Embryonic facial prominence (tissue), 1 donor: ENCODE data around the gene EML2.
"Not testable (repeated sequence)": the region's sequence is repeated elsewhere in the genome, so short reads cannot be mapped to it uniquely, and the experiment has no call there.

ENCODE experiments used
- DNase-seq: peaks from one replicate; pipeline ENCODE4 v3.0.0-alpha.2; 2016; ENCODE audit errors: extremely low spot score

The EML2 gene

DNA sequence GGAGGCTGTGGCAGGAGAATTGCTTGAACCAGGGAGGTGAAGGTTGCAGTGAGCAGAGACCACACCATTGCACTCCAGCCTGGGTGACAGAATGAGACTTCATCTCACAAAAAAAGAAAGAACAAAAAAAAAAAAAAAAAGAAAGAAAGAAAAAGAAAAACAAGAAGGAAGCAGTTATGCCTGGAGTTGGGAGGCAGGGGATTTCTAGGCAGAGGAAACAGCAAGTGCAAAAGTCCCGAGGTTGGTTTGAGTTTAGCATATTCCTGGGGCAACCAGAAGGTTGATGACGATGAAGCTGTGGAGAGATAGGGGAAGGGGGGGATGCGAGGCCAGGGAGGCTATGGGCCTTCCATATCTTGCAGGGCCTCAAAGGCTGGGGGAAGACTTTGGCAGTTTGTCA is 11.5 kb upstream of the EML2 start:
- no peak for DNase-seq

- no peak for DNase-seq
These were observed 7.1 kb upstream of the EML2 start for GRCh38 chr19:45646345-45646698.

GRCh38 chr19:45645631-45646344 is 6.6 kb upstream of the EML2 start:
- DNase-seq, result peak; percentile 58

- DNase-seq, result no peak
These were observed 6.0 kb upstream of the EML2 start for GRCh38 chr19:45645068-45645630.

- no peak for DNase-seq
These were observed 5.0 kb upstream of the EML2 start for GRCh38 chr19:45643927-45644771.

DNA sequence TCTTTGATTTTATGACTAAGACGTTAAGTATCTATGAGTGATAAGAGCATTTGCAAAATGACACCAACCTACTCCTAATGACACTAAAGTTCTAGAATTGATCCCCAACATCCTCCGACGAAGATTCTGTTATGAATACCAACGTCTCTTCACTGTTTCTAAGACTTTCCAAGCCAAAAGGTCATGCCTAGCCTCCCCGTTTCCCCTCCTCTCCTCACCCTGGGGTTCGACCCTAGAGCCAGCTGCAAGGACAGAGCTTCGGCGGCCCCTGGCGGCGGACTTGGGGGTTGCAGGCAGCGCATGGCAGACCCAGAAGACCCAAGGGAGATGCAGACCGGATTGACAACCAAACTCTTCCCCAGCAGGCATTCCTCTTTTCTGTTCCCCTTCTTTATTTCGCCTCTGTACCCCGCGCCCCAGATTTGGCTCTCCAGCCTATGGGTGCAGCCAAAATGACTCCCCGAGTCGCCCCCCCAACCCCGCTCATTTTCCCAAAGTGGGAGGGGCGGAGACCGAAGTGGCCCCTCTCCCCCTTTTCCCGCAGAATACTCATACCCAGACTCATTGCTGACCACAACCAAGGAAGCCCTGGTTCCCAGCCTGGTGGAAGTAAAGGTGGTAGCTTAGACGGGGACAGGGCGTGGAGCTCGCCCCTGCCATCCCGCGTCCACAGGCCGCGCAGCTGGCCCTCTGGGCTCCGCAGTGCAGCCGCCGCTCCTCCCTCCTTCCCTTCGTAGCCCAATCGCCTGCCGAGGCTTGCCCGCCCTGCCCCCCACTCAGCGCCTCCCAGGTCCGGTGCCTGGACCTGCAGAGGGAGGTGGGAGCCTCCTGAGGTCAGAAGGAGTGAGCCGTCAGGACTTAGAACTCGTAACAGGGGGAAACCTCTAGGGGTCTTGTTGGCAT is 4.1 kb upstream of the EML2 start:
- peak; percentile 74 for DNase-seq

- DNase-seq, result no peak
These were observed 2.3 kb upstream of the EML2 start for GRCh38 chr19:45641274-45642105.

DNA sequence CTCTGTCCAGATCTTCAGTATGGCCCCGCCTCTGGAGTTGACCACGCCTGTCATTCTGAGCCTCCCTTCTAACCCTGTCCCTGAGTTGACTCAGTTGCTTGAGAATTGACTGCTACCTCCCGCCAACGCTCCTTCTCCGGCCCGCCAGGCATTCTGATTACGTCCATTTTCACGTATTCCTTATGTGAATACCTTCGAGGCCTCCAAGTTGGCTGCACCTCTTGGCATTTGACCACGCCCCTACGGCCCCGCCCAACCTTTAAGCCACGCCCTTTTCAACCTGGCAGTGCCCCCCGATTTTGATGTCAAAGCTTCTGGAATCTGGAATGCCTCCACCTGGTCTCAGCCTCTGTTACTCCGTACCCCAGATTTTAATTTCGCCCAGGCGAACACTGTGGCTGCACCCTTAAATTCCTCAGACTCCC is 1.7 kb upstream of the EML2 start:
- DNase-seq, result no peak

DNA sequence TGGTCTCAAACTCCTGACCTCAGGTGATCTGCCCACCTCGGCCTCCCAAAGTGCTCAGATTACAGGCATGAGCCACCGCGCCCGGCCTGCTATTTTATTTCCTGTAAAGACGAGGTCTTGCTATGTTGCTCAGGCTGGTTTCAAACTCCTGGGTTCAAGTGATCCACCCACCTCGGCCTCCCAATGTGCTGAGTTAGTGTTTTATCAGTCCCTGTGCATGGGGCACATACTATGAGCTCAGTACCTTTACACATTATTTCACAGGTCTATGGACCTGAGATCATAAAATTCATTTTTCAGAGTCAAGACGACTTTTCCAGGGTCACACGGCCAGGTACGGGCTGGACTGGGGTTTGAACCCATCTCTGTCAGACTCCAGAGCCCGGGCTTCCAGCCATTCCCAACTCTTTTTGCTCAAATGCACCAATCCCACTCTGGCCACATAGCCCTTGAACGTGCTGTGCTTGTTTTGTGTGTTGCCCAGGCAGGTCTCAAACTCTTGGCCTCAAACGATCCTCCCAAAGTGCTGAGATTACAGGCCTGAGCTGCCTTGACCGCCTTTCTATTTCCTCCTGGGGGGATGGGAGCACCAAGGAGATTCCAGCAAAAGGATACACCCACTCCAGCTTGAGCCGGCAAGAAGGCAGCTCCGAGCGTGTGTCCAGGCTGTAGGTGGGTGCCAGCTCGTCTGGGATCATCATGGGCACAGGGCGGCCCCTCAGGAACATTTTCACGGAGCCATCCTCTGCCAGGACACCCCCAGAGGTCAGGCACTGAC is 1.1 kb downstream of the EML2 start:
- no peak for DNase-seq

DNA sequence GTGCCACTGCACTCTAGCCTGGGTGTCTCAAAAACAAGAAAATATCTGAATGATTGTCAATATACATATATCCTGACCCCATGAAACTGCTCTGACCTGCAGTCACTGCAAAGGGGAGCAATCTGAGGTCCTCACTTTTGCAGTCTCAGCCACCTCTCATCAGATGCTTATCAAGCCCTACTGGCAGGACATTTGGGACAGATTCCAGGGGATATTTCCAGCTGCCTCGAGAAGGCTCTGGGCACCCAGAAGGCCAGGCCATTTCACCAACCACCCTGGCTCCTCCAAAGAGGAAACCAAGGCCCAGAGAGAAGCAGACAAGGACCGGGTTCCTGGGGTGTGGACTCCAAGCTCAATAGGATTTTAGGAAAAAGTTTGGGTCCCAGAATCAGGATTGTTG is 2.3 kb downstream of the EML2 start:
- DNase-seq, result no peak

DNA sequence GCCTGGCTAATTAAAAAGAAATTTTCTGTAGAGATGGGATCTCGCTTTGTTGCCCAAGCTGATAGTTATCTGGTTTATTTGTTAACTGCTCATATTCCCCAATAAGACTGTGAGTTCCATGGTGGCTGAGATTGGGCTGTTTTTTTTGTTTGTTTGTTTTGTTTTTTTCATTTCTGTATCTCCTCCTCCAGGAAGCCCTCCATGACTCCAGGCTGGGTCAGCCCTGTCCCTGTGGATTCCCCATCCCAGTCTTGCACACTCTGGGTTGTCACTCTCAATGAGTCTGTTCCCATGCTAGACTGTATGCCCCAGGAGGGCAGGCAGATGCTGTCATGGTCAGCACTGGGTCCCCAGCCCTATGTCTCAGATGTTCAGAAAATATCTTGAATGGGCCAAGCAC is 2.9 kb downstream of the EML2 start:
- no peak for DNase-seq

GRCh38 chr19:45632468-45633196 is 6.6 kb downstream of the EML2 start:
- no peak for DNase-seq

- no peak for DNase-seq
These were observed 8.7 kb downstream of the EML2 start for GRCh38 chr19:45630463-45630862.

DNA sequence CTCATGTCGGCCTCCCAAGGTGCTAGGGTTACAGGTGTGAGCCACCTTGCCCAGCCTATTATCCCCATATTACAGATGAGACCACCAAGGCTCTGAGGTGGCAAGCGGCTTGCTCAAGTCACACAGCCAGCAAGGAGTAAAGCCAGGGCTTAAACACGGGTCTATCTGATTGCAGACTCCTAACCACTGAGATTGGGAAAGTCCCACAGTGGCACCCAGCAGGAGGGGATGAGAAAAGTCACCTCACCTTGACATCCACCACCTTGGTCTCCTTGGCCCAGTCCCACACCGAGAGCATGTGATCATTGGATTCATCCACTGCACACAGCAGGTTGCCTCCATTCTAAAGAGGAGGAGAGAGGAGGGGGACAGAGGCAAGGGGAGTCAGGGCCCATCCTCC is 9.5 kb downstream of the EML2 start:
- DNase-seq, result no peak

- DNase-seq, result not testable (repeated sequence)
These were observed 11.0 kb downstream of the EML2 start for GRCh38 chr19:45628219-45628618.

DNA sequence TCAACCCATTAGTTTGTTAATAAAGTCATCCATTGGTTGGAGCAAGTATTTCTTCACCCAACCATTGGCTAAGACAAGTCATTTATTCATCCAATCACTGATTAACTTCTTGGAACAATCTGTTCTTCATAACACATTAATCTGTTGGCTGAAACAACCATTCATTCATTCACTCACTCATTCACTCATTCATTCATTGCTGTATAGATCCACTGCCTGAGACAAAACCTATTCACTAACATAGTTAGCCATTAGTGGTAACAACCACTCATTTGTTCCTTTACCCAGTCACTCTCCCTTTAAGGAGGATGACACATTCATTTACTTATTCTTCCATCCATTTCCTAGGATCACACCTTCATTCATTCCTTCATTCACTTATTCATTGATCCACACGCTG is 15.2 kb downstream of the EML2 start:
- DNase-seq, result no peak

DNA sequence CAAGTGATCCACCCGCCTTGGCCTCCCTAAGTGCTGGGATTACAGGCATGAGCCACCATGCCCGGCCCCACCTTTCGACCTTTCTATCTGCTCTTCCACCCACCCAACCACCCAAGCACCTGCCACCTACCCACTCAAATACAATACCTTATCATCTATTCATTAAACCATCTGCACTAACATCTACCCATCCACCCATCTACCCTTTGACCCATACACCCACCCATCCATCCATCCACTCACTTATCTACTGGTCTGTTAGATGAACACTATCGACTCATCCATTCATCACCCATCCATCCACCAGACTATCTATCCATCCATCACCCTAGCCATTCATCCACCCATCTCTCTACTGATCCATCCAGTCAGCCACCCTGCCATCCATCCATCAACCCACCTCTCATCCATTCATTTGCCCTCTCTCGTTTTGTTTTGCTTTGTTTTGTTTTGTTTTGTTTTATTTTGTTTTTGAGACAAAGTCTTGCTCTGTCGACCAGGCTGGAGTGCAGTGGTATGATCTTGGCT is 17.2 kb downstream of the EML2 start:
- no peak for DNase-seq

GRCh38 chr19:45621389-45621788 is 17.8 kb downstream of the EML2 start:
- no peak for DNase-seq

GRCh38 chr19:45616704-45617017 is 22.5 kb downstream of the EML2 start:
- no peak for DNase-seq
